AG10803 (cell line): Measurements from ENCODE around the gene MYRF.

Experiments
- DNase-seq: peaks from one replicate; pipeline ENCODE4 v3.0.0; 2010; ENCODE audit warnings: low read depth
- H3K4me3 ChIP-seq: 2 replicates; pipeline ENCODE4 v1.5.1; 2011; ENCODE audit warnings: mild to moderate bottlenecking, low read length, control low read depth
- TF ChIP-seq, protein P1 (sequence below): conservative IDR thresholded peaks from 2 replicates; pipeline ENCODE4 v1.5.1; 2011; ENCODE audit warnings: mild to moderate bottlenecking, low read length, control low read depth, inconsistent platforms

Gene MYRF

GRCh38 chr11:61769946-61770683 lies 17.7 kb downstream of the MYRF start:
- no peak overlapping the region for H3K4me3 ChIP-seq
- DNase-seq: no peak
- TF ChIP-seq, protein P1, sequence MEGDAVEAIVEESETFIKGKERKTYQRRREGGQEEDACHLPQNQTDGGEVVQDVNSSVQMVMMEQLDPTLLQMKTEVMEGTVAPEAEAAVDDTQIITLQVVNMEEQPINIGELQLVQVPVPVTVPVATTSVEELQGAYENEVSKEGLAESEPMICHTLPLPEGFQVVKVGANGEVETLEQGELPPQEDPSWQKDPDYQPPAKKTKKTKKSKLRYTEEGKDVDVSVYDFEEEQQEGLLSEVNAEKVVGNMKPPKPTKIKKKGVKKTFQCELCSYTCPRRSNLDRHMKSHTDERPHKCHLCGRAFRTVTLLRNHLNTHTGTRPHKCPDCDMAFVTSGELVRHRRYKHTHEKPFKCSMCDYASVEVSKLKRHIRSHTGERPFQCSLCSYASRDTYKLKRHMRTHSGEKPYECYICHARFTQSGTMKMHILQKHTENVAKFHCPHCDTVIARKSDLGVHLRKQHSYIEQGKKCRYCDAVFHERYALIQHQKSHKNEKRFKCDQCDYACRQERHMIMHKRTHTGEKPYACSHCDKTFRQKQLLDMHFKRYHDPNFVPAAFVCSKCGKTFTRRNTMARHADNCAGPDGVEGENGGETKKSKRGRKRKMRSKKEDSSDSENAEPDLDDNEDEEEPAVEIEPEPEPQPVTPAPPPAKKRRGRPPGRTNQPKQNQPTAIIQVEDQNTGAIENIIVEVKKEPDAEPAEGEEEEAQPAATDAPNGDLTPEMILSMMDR: no peak

GRCh38 chr11:61771195-61771894 lies 18.9 kb downstream of the MYRF start:
- TF ChIP-seq, protein P1: no peak
- H3K4me3 ChIP-seq: no peak overlapping the region
- DNase-seq: no peak

DNA sequence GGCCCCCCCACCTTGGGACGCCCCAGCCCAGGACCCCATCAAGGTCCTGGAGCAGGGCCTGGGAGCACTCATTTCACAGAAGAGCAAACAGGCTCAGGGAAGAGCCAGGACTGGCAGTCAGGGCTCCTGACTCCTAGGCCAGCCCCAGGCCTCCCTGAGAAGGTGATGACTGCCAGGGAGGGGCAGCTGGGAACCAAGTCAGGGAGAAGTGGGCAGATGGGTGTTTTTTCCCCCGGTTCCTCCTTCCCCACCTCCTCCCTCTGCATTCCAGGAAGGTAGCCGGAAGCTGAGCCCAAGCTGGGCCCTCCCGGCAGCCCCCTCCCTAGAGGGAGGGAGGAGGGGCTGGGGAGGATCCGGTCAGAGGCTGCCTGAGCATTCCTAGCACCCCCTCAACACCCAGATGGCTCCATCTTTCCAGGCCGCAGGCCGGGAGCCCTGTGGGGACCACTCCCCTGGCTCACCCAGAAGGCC lies 19.6 kb downstream of the MYRF start:
- DNase-seq: no peak
- no peak overlapping the region for H3K4me3 ChIP-seq
- TF ChIP-seq, protein P1: no peak

DNA sequence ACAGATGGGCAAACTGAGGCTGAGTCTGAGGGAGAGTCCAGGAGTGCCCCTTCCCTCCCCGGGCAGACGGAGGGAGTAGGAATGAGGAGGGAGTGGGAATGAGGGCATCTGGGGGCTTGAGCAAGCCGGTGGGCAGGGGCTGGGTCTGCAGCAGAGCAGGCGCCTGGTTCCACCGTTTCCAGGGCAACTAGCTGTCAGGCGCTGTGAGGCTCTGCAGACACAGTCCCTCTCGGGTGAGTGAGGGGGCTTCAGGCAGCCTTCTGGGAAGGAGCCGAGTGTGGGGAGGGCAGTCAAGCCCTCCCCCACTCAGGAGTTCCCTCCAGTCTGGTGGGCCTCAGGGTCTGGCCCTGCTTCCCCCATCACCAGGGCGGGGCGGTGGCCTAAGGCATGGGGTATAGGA lies 20.9 kb downstream of the MYRF start:
- no peak for DNase-seq
- TF ChIP-seq, protein P1: no peak
- no peak overlapping the region for H3K4me3 ChIP-seq

- H3K4me3 ChIP-seq: no peak overlapping the region
- TF ChIP-seq, protein P1: no peak
- no peak for DNase-seq
Measured at GRCh38 chr11:61773809-61774208, 21.4 kb downstream of the MYRF start.

DNA sequence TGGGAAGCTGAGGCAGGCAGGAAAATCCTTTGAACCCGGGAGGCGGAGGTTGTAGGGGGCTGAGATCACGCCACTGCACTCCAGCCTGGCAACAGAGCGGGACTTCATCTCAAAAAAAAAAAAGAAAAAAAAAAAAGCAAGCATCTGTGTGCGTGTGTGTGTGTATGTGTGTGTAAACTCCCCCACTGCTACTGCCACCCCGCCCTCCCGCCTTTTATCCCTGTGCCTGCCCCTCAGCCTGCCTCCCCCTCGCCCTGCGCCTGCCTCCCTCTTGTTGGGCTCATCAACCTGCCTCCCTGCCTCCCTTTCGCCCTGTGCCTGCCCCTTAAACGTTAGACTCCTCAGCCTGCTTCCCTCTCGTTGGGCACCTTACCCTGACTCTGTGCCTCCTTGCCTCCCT lies 22.0 kb downstream of the MYRF start:
- TF ChIP-seq, protein P1: no peak
- DNase-seq: no peak
- H3K4me3 ChIP-seq: no peak overlapping the region

DNA sequence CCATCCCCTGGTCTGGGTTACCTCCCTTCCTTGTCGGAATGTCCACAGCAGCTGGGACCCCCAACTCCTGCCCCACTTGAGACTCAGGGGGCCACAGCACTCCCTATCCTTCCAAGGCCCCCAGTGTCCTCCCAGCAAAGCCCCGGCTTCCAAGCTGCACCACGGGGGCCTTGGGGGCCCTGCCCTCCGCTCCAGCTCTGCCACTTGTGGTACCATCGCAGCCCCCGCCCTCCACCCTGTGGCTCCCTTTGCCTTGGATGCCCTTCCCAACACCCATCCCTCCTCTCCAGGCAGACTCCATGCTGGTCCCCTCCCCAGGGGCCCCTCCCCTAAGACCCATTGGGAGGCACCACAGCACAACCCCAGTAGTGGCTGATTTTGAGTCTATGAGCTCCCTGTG lies 22.7 kb downstream of the MYRF start:
- no peak overlapping the region for H3K4me3 ChIP-seq
- TF ChIP-seq, protein P1: no peak
- no peak for DNase-seq
